ENCODE data around the gene KLHDC4. TPM values are rescaled to one million over a fixed set of nuclear protein-coding genes. Genes with fewer than 3 reads are reported as not detected.

KLHDC4 gene
- total RNA-seq, 2 experiments from 2014 or later: 75.7 to 77.5 TPM

DNA sequence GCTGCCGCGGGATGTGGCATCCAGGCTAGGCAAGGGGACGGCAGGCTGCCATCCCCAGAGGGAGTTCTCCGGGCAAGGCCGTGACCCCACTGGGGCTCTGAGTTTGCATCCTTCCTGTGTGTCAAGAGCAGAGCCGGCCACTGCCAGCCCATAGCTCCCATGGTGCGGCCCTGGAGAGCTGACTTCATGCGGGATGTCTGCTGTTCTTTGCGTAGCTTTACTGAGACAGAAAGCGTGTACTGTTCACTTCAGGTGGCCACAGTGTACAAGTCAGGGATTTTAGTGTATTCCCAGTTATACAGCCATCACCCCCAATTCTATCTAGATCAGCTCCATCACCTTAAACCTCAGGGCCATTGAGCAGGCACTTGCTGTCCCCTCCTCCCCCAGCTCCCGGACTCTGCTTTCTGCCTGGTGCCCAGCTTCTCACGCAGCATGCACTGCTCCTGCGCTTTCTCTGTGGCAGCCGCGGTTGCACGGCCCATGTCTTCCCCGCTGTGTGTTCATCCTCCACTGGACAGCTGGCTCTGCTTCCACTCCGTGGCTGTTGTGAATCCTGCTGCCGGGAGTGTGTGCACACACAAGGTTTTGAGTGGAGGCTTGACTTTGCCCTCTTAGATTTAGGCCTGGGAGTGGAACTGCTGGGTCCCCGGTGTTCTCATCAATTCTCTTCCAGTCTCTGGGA is 71.2 kb downstream of the KLHDC4 start:
- peaks cover 8% of the 10 kb centered on the region for H3K4me1 Mint-ChIP-seq
- H3K27me3 Mint-ChIP-seq: no peaks in the 10 kb centered on the region
- H3K9me3 Mint-ChIP-seq: no peaks in the 10 kb centered on the region
- no peak overlapping the region for H3K27ac Mint-ChIP-seq
- no peak for DNase-seq
- no peak overlapping the region for H3K4me3 Mint-ChIP-seq
- no peaks in the 10 kb centered on the region for H3K36me3 Mint-ChIP-seq

DNA sequence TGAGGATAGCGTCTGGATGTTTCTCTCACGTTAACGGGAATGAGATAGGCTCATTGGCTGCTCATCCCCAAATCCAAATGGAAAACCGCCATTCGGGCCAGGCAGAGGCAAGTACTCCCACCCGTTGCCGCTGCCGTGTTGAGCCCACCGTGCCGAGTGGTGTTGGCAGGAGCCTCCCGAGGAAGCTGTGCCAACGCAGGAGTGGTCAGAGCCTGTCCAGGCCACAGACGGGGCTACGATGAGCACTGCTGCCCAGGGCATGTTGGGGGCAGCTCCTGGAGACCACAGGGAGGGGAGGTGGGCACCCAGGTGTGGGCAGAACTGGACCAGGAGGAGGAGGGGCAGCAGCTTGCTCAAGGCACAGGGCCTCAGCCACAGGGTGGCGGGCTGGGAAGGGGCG is 72.0 kb downstream of the KLHDC4 start:
- H3K27me3 Mint-ChIP-seq: no peaks in the 10 kb centered on the region
- no peaks in the 10 kb centered on the region for H3K9me3 Mint-ChIP-seq
- peaks cover 8% of the 10 kb centered on the region for H3K4me1 Mint-ChIP-seq
- DNase-seq: no peak
- H3K36me3 Mint-ChIP-seq: no peaks in the 10 kb centered on the region
- H3K4me3 Mint-ChIP-seq: no peak overlapping the region
- no peak overlapping the region for H3K27ac Mint-ChIP-seq

DNA sequence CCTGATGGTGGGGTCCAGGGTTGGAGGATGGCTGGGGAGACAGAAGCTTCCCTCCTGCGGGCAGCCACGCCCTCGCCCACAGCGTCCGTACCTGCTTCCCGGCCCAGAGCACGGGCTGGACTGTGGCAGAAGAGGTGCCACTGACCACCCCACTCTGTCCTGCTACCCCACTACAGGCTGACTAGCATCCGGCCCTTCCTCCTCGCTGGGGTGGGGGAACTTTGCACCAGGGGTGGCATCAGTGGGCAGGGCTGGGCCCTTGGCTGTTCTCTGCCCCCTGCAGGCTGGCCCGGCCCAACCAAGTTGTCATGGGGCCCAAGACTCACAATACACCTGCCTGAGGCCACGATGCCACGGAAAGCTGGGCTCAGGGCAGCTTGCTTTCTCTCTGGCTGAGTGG is 73.0 kb downstream of the KLHDC4 start:
- DNase-seq: no peak
- H3K27me3 Mint-ChIP-seq: no peaks in the 10 kb centered on the region
- no peaks in the 10 kb centered on the region for H3K36me3 Mint-ChIP-seq
- no peak overlapping the region for H3K27ac Mint-ChIP-seq
- no peak overlapping the region for H3K4me3 Mint-ChIP-seq
- H3K9me3 Mint-ChIP-seq: no peaks in the 10 kb centered on the region
- H3K4me1 Mint-ChIP-seq: peaks cover 2% of the 10 kb centered on the region

DNA sequence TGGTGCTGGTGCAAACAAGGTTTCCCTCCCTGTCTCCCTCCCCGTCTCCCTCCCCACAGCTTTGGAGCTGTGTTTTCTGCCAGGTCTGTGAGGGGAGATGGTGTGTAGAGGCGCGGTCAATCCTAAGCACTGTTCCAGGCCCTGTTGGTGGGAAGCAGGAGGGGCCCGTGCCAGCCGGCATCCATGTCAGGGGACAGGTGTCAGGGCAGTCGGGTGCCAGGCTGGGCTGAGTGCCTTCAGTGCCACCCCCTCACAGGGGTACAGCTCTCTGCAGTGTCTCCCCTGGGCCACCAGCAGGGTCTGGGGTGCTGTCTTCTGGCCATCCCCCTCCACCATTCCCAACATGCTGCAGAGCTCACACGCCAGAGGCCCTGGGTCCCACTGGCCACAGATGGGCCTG is 73.6 kb downstream of the KLHDC4 start:
- no peak overlapping the region for H3K27ac Mint-ChIP-seq
- DNase-seq: no peak
- no peaks in the 10 kb centered on the region for H3K36me3 Mint-ChIP-seq
- H3K27me3 Mint-ChIP-seq: no peaks in the 10 kb centered on the region
- H3K4me1 Mint-ChIP-seq: peaks cover 2% of the 10 kb centered on the region
- no peaks in the 10 kb centered on the region for H3K9me3 Mint-ChIP-seq
- no peak overlapping the region for H3K4me3 Mint-ChIP-seq

DNA sequence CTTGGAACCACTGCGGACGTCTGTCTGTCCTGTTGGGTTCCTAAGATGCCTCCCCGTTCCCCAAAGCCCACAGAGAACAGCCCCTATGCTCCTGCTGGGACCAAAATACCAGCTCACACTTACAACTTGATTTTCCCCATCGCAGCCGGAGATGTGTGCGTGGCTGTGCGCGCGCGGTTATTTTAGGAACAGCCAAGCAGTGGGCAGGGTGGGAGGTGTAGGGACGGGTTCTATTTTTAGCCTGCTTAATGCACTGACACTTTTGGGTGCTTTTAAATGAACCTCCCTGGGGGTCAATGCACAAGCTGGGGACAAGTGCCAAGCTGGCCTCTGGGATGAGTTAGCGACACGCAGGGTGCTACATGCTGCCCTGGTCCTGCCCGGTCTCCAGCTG is 74.1 kb downstream of the KLHDC4 start:
- no peak overlapping the region for H3K4me3 Mint-ChIP-seq
- peaks cover 2% of the 10 kb centered on the region for H3K4me1 Mint-ChIP-seq
- H3K27ac Mint-ChIP-seq: no peak overlapping the region
- H3K36me3 Mint-ChIP-seq: no peaks in the 10 kb centered on the region
- no peak for DNase-seq
- no peaks in the 10 kb centered on the region for H3K27me3 Mint-ChIP-seq
- no peaks in the 10 kb centered on the region for H3K9me3 Mint-ChIP-seq

DNA sequence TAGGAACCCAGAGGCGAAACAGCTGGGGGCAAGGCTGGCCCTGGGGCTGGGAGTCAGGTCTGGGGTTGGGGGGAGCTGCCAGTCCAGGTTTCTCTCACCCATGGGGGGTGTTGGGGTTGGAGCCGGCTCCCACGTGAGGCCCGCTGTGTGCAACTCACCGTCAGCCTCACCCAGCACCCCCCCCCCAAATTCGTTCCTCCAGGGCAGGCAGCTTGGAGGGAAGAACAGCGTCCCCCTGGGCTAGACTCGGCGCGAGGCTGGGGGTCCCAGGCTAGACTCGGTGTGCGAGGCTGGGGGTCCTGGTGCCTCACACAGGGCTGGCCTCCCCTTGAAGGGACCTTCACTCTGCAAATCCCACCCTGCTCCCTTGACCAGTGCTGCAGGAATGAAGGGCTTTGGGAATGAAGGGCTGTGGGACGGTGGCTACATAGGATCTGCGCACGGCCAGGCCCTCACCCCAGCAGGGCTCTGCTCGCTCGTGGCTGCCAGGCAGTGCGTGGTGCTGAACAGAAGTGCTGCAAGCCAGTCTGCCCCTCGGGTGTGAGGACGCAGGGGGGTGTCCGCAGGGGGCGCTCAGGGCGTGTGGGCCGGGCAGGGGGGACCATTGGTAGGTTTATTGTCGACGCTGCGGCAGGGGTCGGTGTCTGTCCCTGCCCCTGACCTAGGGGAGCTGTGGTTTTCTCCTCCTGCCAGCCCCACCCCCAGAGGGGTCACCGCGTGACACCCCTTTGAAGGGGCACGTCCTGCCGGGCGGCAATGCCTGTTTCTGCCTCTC is 74.7 kb downstream of the KLHDC4 start:
- no peaks in the 10 kb centered on the region for H3K36me3 Mint-ChIP-seq
- no peak overlapping the region for H3K27ac Mint-ChIP-seq
- H3K4me3 Mint-ChIP-seq: no peak overlapping the region
- H3K9me3 Mint-ChIP-seq: no peaks in the 10 kb centered on the region
- H3K4me1 Mint-ChIP-seq: peaks cover 2% of the 10 kb centered on the region
- DNase-seq: no peak
- no peaks in the 10 kb centered on the region for H3K27me3 Mint-ChIP-seq

DNA sequence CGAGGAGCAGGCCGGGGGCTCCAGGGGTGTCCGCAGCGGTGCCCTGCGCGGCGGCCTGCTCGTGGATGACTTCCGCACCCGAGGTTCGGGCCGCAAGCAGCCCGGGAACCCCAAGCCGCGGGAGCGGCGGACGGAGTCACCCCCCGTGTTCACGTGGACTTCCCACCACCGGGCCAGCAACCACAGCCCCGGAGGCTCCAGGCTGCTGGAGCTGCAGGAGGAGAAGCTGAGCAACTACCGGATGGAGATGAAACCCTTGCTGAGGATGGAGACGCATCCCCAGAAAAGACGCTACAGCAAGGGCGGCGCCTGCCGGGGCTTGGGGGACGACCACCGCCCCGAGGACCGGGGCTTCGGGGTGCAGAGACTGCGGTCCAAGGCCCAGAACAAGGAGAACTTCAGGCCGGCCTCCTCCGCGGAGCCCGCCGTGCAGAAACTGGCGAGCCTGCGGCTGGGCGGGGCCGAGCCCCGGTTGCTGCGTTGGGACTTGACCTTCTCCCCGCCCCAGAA is 75.8 kb downstream of the KLHDC4 start:
- Mint-ChIP-seq H3K4me3 (no peak overlapping the region), H3K9me3 (no peaks in the 10 kb centered on the region)
- DNase-seq: no peak

DNA sequence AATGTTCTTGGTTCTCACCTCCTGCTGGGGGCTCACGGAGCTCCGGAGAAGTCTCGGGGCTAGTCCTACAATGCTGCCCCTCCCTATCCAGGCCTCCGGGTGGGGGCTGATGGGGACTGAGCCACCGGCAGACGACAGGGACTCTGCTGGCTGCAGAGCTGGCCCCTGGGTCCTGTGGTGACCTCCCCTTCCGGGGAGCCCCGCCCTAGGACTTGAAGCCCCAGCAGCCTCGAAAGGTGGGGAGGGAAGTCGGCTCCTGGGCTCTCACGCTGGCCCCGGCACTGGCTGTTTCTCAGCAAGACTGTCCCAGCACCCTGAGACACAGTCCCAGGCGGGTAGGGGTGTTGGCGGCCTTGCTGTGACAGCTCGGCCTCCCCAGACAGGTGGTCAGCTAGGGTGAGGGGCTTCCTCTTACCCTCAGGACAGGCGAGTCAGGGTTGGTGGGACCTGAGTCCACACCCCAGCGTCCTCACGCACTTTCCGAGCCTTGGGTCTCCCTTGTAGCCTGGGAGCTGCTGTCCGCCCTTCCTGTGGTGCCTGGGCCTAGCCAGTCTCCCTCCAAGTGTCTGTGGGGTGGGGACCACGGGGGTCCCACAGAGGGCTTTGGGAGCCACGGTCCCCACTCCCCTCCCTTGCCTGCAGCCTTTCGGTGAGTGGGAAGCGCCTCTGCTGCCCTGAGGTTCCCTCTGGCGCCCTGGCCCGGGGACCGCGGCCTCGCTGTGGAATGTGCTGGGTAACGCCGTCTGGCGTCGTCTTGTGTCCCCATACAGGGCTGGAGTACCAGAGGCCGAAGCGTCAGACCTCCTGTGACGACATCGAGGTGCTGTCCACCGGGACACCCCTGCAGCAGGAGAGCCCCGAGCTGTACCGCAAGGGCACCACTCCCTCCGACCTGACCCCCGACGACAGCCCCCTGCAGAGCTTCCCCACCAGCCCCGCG is 76.6 kb downstream of the KLHDC4 start:
- Mint-ChIP-seq H3K27ac (no peak overlapping the region), H3K4me3 (no peak overlapping the region), H3K36me3 (no peaks in the 10 kb centered on the region), H3K4me1 (peaks cover 2% of the 10 kb centered on the region), H3K9me3 (no peaks in the 10 kb centered on the region), H3K27me3 (no peaks in the 10 kb centered on the region)
- no peak for DNase-seq

More for the DNA sequence above, 75.8 kb downstream of the KLHDC4 start:
- Mint-ChIP-seq H3K27me3 (no peaks in the 10 kb centered on the region), H3K36me3 (no peaks in the 10 kb centered on the region), H3K27ac (no peak overlapping the region), H3K4me1 (peaks cover 2% of the 10 kb centered on the region)

DNA sequence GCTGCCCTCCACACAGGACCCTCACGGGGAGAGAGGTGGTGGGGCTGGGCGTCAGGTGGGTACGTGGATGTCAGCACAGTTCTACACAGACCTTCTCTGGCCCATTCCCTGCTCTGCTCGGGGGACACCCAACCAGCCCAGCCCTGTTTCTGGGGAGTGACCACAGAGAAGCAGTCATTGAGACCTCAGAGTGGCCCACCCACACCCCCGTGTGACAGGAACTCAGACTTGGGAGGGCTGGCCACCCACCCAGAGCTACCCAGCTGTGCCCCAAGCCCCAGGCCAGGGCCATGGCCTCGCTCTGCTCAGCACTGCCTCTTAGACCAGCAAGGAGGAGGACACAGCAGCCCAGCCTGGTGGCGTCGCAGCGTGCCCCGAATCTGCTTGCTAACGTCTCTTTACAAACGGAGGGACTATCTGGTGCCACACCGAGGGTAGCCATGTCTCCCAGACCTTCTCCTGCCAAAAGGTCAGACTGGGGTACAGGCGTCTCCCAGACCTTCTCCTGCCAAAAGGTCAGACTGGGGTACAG is 77.7 kb downstream of the KLHDC4 start:
- H3K36me3 Mint-ChIP-seq: no peaks in the 10 kb centered on the region

DNA sequence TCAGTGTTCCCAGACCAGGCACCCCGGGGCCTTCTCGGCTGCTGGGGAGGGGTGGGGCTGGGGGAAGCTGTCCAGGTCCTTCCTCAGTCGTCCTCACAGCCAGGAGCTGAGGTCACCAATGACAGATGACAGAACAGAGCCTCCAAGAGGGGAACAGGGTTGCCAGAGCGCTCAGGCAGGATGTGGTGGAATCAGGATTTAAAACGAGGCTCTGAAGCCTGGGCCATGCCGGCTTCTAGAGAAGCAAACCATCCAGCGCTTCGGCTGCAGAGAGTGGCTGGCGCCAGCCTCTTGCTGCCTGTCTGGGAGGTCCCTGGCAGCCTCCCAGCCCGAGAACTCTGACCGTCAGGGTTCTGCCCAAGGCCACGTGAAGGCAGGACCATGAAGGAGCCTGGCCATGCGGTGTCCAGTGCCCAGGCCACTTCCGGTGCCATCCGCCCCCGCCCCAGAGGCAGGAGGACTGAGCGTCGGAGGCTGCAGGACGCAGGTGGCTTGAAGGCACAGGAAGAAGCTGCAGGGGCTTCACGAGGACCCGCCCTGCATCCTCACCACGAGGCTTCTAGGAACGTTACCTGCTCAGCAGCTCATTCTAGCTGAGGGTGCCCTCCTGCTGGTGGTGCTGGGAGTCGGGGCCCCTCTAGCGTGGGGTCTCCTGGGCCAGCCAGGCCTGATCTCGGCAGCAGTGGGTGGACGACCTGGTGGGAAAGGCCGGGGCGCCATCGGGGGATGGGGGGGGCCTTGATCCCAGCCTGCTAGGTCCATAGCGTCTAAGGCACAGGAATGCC is 78.5 kb downstream of the KLHDC4 start:
- no peak overlapping the region for H3K4me3 Mint-ChIP-seq
- H3K27ac Mint-ChIP-seq: no peak overlapping the region
- no peaks in the 10 kb centered on the region for H3K27me3 Mint-ChIP-seq
- peaks cover 5% of the 10 kb centered on the region for H3K4me1 Mint-ChIP-seq
- no peak for DNase-seq
- no peaks in the 10 kb centered on the region for H3K9me3 Mint-ChIP-seq
- H3K36me3 Mint-ChIP-seq: no peaks in the 10 kb centered on the region

More for the DNA sequence above, 77.7 kb downstream of the KLHDC4 start:
- Mint-ChIP-seq H3K9me3 (no peaks in the 10 kb centered on the region), H3K4me3 (no peak overlapping the region), H3K4me1 (peaks cover 2% of the 10 kb centered on the region), H3K27ac (no peak overlapping the region), H3K27me3 (no peaks in the 10 kb centered on the region)
- no peak for DNase-seq

DNA sequence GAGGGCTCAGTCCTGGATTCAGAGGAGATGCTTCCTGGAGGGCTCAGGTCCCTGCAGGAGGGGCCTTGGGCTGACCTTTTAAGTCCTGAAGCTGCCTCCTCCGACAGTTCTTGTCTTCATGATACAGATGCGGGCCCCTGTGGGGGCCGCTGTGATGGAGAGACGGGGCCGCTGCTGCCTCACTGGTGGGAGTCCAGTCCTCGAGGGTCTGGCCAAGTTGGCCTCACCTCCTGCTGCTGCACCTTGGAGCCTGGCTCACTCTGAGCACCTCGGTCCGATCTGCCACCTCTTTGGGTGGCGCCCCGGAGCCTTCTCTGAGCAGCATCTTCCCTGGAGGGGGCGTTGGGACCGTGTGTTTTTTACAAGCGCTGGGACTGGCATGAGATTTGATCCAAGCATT is 79.1 kb downstream of the KLHDC4 start:
- peaks cover 12% of the 10 kb centered on the region for H3K4me1 Mint-ChIP-seq
- H3K4me3 Mint-ChIP-seq: no peak overlapping the region
- DNase-seq: no peak
- no peaks in the 10 kb centered on the region for H3K9me3 Mint-ChIP-seq
- H3K36me3 Mint-ChIP-seq: no peaks in the 10 kb centered on the region
- H3K27ac Mint-ChIP-seq: no peak overlapping the region
- H3K27me3 Mint-ChIP-seq: no peaks in the 10 kb centered on the region

DNA sequence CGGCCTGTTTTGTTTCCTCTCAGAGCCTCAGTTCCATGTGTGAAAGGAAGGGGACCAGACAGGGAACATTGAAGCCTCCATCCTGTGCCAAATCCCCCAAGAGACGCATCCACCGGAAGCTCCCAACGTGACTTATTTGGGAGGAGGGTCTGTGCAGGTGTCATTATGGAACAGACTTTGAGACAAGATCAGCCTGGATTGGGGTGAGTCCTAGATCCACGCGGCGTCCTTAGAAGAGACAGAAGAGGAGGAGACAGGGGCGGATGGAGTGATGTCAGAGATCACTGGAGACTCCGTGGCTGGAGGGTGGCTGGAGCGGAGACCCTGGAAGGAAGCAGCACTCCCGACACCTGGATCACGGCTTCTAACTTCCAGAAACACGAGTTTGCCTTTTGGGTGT is 80.0 kb downstream of the KLHDC4 start:
- Mint-ChIP-seq H3K4me1 (peaks cover 10% of the 10 kb centered on the region), H3K36me3 (no peaks in the 10 kb centered on the region), H3K9me3 (no peaks in the 10 kb centered on the region), H3K4me3 (no peak overlapping the region), H3K27me3 (no peaks in the 10 kb centered on the region), H3K27ac (no peak overlapping the region)
- DNase-seq: no peak

DNA sequence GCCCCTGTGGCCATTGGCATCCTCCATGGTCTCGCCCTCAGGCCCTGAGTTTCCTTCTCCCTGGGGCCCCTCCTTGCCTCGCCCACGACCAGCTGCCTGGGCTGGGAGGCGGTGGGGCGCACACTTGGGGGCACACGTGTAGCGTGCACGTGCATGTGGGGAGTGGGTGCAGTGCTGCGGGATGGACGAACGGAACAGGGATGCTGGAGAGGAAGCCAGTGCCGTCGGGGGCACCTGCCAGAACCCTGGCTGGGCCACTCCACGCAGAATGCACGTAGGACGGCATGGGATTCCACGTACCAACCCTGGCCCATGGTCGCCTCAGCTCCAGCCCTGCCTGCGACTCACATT is 80.4 kb downstream of the KLHDC4 start:
- peaks cover 10% of the 10 kb centered on the region for H3K4me1 Mint-ChIP-seq
- no peaks in the 10 kb centered on the region for H3K9me3 Mint-ChIP-seq
- no peak overlapping the region for H3K4me3 Mint-ChIP-seq
- no peak overlapping the region for H3K27ac Mint-ChIP-seq
- no peaks in the 10 kb centered on the region for H3K36me3 Mint-ChIP-seq
- DNase-seq: no peak
- H3K27me3 Mint-ChIP-seq: no peaks in the 10 kb centered on the region

DNA sequence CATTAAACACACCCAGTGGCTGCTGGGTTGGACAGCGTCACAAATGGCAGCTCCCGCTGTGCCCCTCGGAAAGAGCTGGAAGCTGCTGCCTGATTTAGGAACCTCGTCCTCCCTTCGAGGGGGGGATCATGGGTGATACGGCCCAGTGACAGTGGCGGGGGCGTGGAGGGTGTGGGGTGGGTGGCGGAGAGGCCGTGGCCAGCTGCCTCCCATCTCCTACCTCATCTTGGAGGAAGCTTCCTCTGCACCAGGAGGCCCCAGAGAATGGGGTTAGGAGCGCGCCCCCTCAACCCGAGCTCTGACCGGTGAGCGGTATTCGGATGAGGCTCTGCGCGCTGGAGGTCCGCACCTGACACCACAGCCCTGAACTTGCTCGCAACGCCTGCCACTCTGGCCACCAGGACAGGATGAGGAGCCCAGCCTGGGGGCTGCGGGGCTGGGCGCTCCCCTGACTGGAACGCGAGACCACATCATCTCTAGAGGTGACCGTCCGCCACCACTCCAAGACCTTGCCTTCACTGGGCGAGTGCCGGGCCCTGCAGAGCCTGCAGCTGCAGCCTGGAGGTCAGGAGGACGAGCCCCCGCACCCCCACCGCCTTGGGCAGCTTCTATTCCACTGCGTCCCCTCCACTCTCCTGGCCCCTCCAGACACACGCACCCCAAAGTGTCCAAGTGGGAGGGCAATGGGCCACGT is 80.9 kb downstream of the KLHDC4 start:
- Mint-ChIP-seq H3K4me1 (peaks cover 10% of the 10 kb centered on the region), H3K36me3 (no peaks in the 10 kb centered on the region), H3K27me3 (no peaks in the 10 kb centered on the region), H3K27ac (no peak overlapping the region), H3K9me3 (no peaks in the 10 kb centered on the region), H3K4me3 (no peak overlapping the region)
- no peak for DNase-seq

All from activated naive CD8-positive, alpha-beta T cell treated with anti-CD3 and anti-CD28 coated beads for 36 hours (primary cell).